RWPE2 (cell line): Measurements from ENCODE around the gene CFAP52.

ENCODE experiments used
- ATAC-seq: fragments of 200-7000 bp; cut with Tn5 transposase; 3 replicates; pipeline ENCODE4 v1.9.1; 2021; ENCODE audit warnings: low read depth
- DNase-seq: peaks from one replicate; pipeline ENCODE4 v3.0.0-alpha.2; 2020; ENCODE audit warnings: low spot score
- H3K27ac ChIP-seq: fragments of 450-650 bp; 2 replicates; pipeline ENCODE4 v1.5.1; 2017; ENCODE audit warnings: mild to moderate bottlenecking; ENCODE audit not compliant: poor library complexity, severe bottlenecking
- H3K27me3 ChIP-seq: fragments of 250-450 bp; sonication (Bioruptor Pico); 2 replicates; pipeline ENCODE4 v1.5.1; 2021; ENCODE audit warnings: mild to moderate bottlenecking, moderate library complexity; ENCODE audit not compliant: insufficient read depth, poor library complexity, severe bottlenecking
- H3K36me3 ChIP-seq: fragments of 250-450 bp; sonication (Bioruptor Pico); 2 replicates; pipeline ENCODE4 v1.5.1; 2020; ENCODE audit warnings: low read depth, mild to moderate bottlenecking, moderate library complexity
- H3K4me1 ChIP-seq: fragments of 250-450 bp; sonication (Bioruptor Pico); 2 replicates; pipeline ENCODE4 v1.5.1; 2021; ENCODE audit warnings: mild to moderate bottlenecking, moderate library complexity; ENCODE audit not compliant: insufficient read depth, poor library complexity, severe bottlenecking
- H3K4me3 ChIP-seq: fragments of 250-450 bp; sonication (Bioruptor Pico); 2 replicates; pipeline ENCODE4 v1.5.1; 2021; ENCODE audit warnings: mild to moderate bottlenecking, moderate library complexity; ENCODE audit not compliant: severe bottlenecking
- H3K9me3 ChIP-seq: fragments of 250-450 bp; sonication (Bioruptor Pico); 2 replicates; pipeline ENCODE4 v1.5.1; 2021; ENCODE audit warnings: mild to moderate bottlenecking, moderate library complexity; ENCODE audit not compliant: severe bottlenecking
- TF ChIP-seq, protein P1 (sequence below): fragments of 450-650 bp; IDR thresholded peaks from one replicate; pipeline ENCODE4 v1.5.1; 2017; ENCODE audit warnings: mild to moderate bottlenecking, moderate library complexity; ENCODE audit not compliant: poor library complexity, severe bottlenecking

Gene CFAP52

DNA sequence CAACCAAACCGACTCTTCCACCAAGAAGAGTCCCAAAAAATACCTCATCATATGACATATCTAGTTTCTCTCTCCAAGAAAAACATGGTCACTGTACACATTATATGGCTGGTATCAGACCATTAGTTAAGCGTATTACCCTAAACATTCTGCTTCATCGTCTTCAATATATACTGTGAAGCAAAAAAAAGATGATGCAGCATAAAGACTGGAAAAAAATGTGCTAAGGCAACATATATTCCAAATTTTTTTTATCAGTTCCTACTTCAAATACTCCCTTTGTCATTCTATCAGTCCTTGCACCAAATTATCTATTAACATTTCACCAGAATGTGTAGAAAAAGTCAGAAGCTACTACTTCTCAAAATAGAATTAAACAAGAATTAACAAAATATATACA lies 43.7 kb upstream of the CFAP52 start:
- Histone ChIP-seq H3K27ac (no peak overlapping the region), H3K4me1 (no peaks in the 10 kb centered on the region), H3K9me3 (no peaks in the 10 kb centered on the region), H3K4me3 (no peak overlapping the region), H3K36me3 (no peaks in the 10 kb centered on the region), H3K27me3 (no peaks in the 10 kb centered on the region)
- TF ChIP-seq, protein P1, sequence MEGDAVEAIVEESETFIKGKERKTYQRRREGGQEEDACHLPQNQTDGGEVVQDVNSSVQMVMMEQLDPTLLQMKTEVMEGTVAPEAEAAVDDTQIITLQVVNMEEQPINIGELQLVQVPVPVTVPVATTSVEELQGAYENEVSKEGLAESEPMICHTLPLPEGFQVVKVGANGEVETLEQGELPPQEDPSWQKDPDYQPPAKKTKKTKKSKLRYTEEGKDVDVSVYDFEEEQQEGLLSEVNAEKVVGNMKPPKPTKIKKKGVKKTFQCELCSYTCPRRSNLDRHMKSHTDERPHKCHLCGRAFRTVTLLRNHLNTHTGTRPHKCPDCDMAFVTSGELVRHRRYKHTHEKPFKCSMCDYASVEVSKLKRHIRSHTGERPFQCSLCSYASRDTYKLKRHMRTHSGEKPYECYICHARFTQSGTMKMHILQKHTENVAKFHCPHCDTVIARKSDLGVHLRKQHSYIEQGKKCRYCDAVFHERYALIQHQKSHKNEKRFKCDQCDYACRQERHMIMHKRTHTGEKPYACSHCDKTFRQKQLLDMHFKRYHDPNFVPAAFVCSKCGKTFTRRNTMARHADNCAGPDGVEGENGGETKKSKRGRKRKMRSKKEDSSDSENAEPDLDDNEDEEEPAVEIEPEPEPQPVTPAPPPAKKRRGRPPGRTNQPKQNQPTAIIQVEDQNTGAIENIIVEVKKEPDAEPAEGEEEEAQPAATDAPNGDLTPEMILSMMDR = no peak
- DNase-seq = no peak
- no peak for ATAC-seq

DNA sequence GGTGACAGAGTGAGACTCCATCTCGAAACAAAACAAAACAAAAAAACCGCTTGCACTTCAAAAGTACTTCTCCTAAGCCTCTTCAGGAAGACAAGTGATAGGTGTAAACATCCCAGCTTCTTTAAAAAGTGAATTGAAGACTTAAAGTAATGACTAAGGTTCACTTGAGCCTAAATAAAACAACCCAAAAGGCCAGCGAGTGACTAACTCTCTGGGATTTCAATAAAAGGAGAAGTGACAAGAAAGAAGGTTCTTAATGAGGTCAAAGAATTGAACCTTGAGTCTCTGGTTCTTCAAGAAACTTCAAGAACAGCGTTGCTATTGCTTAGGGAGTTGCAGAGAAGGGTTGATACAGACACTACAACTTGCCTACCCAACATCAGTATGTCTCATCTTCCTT lies 43.0 kb upstream of the CFAP52 start:
- DNase-seq = no peak
- Histone ChIP-seq H3K9me3 (no peaks in the 10 kb centered on the region), H3K4me3 (no peak overlapping the region), H3K27ac (no peak overlapping the region), H3K4me1 (no peaks in the 10 kb centered on the region), H3K27me3 (no peaks in the 10 kb centered on the region), H3K36me3 (no peaks in the 10 kb centered on the region)
- TF ChIP-seq, protein P1 = no peak
- ATAC-seq = no peak

DNA sequence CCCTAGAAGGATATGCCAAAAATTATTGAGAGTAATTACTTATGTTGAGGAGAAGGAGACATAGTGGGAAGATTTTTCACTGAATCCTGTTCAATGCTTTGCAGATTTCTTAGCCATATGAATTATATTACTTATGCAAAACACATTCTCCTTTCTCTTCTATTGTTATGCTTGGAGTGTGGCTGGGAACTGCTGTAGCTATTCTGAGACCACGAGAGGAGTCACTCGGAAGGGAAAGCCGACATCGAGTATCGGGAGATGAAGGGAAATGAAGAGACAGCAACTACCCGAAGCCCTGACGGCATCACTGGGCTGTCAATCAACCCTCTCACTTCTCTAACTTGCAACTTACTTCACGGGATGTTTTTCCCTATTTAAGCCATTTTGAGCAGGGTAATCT lies 40.4 kb upstream of the CFAP52 start:
- TF ChIP-seq, protein P1 = no peak
- Histone ChIP-seq H3K4me1 (no peaks in the 10 kb centered on the region), H3K27ac (no peak overlapping the region), H3K27me3 (no peaks in the 10 kb centered on the region), H3K9me3 (no peaks in the 10 kb centered on the region), H3K36me3 (no peaks in the 10 kb centered on the region), H3K4me3 (no peak overlapping the region)
- DNase-seq = no peak
- ATAC-seq = no peak

DNA sequence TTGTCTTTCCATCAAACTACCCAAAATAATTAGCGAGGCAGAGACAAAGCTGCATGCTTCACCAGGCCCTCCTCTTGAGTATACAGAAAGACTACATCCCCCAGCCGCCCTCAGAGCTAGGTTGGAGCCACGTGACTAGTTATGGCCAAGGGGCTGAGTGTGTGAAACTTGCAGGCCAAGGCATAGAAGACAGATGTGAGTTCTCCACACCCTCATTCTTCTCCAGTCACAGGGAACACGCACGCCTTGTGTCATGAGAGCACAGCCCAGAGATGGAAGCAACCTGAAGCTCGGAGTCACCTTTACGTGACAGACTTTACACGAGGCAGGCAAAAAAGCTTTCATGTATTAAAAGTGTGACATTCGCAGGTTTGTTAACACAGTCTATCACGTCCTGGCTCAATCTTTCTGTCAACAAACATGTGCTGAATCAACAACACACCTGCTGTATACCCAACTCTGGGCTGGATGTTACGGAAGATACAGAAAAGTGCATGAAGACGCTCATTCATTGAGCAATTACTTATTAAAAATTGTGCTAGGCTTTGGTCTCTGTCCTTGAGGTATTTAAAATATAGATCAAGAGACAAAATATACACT lies 39.2 kb upstream of the CFAP52 start:
- Histone ChIP-seq H3K27ac (no peak overlapping the region), H3K27me3 (no peaks in the 10 kb centered on the region)
- TF ChIP-seq, protein P1 = no peak

DNA sequence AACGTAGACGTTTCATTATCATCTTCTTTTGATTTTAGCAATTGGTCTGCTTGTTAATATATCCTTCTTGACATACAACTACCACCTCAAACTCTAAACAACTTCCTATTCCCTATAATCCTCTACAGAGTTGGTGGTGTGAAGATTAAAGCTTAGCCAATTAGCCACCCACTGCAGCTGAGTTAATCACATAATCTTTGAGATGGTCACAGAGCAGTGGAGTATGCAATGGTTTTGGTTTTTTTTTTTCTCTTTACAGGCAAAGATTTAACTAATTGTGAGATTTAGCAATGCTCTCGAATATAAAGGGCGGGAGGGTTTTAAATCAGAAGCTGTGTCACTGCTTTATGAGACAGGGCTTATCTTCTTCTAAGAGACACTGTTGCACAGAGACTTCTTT lies 37.8 kb upstream of the CFAP52 start:
- H3K4me1 ChIP-seq = no peaks in the 10 kb centered on the region
- no peaks in the 10 kb centered on the region for H3K27me3 ChIP-seq
- TF ChIP-seq, protein P1 = no peak
- no peaks in the 10 kb centered on the region for H3K9me3 ChIP-seq
- no peaks in the 10 kb centered on the region for H3K36me3 ChIP-seq
- H3K4me3 ChIP-seq = no peak overlapping the region
- DNase-seq (no peak), ATAC-seq (no peak)
- no peak overlapping the region for H3K27ac ChIP-seq

More for the DNA sequence above, 39.2 kb upstream of the CFAP52 start:
- H3K4me1 ChIP-seq = no peaks in the 10 kb centered on the region
- ATAC-seq (no peak), DNase-seq (no peak)
- H3K9me3 ChIP-seq = no peaks in the 10 kb centered on the region
- H3K4me3 ChIP-seq = no peak overlapping the region
- no peaks in the 10 kb centered on the region for H3K36me3 ChIP-seq
